ENCODE data around the gene TNFSF13.
A peak's percentile ranks its signal among the peaks of the same experiment; 100 is the strongest.

Gene TNFSF13

GRCh38 chr17:7548585-7549400 is 9.8 kb upstream of the TNFSF13 start, which contains the start of gene TNFSF12:
Gene TNFSF12 (plus strand): TSS chr17:7549058. CDS start chr17:7549154, 96 bp downstream.
- H3K36me3 ChIP-seq (ENCODE audit: control insufficient read depth, insufficient read depth, low read length), result no peaks in the 10 kb centered on the region
- no peak within 1 kb of the TSS for H2BK15ac ChIP-seq (replicated peaks; ENCODE audit: low read depth)
- no peak within 1 kb of the TSS for H4K5ac ChIP-seq (ENCODE audit: low read length)
- H3K56ac ChIP-seq (ENCODE audit: low read length), result peak within 1 kb of the TSS; percentile 95
- H3K79me1 ChIP-seq (ENCODE audit: low read length), result no peaks in the 10 kb centered on the region
- H3K4me2 ChIP-seq (ENCODE audit: low read length), result peak within 1 kb of the TSS; percentile 95
- H3K27me3 ChIP-seq (ENCODE audit: insufficient read depth, low read length, poor library complexity), result no peaks in the 10 kb centered on the region
- no peak within 1 kb of the TSS for H2BK5ac ChIP-seq (ENCODE audit: low read length)
- H2BK120ac ChIP-seq (ENCODE audit: low read depth, low read length), result no peak within 1 kb of the TSS
- no peak within 1 kb of the TSS for H2AK5ac ChIP-seq (ENCODE audit: low read length)
- WGBS (ENCODE audit: extremely low coverage, insufficient coverage, low lambda C conversion rate), result no CpG with 5 or more reads among the region's 65 CpGs
- peak; percentile 44 for DNase-seq
- H4K8ac ChIP-seq (ENCODE audit: low read depth, low read length), result no peak within 1 kb of the TSS
- peak within 1 kb of the TSS; percentile 80 for H3K23ac ChIP-seq (ENCODE audit: low read length)
- no peaks in the 10 kb centered on the region for H3K4me1 ChIP-seq (ENCODE audit: control insufficient read depth, low read depth, low read length)
- no peaks in the 10 kb centered on the region for H3K79me2 ChIP-seq (ENCODE audit: control insufficient read depth, insufficient read depth, low read length)
- no peak within 1 kb of the TSS for H3K4ac ChIP-seq (ENCODE audit: low read depth, low read length)
- H3K4me3 ChIP-seq (ENCODE audit: low read length), result peak within 1 kb of the TSS; percentile 61
- no peak within 1 kb of the TSS for H3K27ac ChIP-seq (ENCODE audit: low read depth, low read length)
- peak within 1 kb of the TSS; percentile 85 for H3K9ac ChIP-seq (ENCODE audit: low read length)
- H3K18ac ChIP-seq (ENCODE audit: low read length), result peak within 1 kb of the TSS; percentile 12

- no peak overlapping the region for H3K4ac ChIP-seq (ENCODE audit: low read depth, low read length)
- no peak overlapping the region for H3K27ac ChIP-seq (ENCODE audit: low read depth, low read length)
- H2BK120ac ChIP-seq (ENCODE audit: low read depth, low read length), result no peak overlapping the region
- H2AK5ac ChIP-seq (ENCODE audit: low read length), result no peak overlapping the region
- no peak overlapping the region for H3K18ac ChIP-seq (ENCODE audit: low read length)
- H4K8ac ChIP-seq (ENCODE audit: low read depth, low read length), result no peak overlapping the region
- H2BK15ac ChIP-seq (replicated peaks; ENCODE audit: low read depth), result no peak overlapping the region
- no peak overlapping the region for H2BK5ac ChIP-seq (ENCODE audit: low read length)
- H3K27me3 ChIP-seq (ENCODE audit: insufficient read depth, low read length, poor library complexity), result no peaks in the 10 kb centered on the region
- DNase-seq, result no peak
- no peaks in the 10 kb centered on the region for H3K4me1 ChIP-seq (ENCODE audit: control insufficient read depth, low read depth, low read length)
- H3K56ac ChIP-seq (ENCODE audit: low read length), result peak overlapping the region; percentile 95
- no peaks in the 10 kb centered on the region for H3K79me2 ChIP-seq (ENCODE audit: control insufficient read depth, insufficient read depth, low read length)
- no peak overlapping the region for H3K23ac ChIP-seq (ENCODE audit: low read length)
- no peak overlapping the region for H3K4me3 ChIP-seq (ENCODE audit: low read length)
- WGBS (ENCODE audit: extremely low coverage, insufficient coverage, low lambda C conversion rate), result no CpG with 5 or more reads among the region's 20 CpGs
- H3K9ac ChIP-seq (ENCODE audit: low read length), result peak overlapping the region; percentile 51
- no peak overlapping the region for H4K5ac ChIP-seq (ENCODE audit: low read length)
- H3K4me2 ChIP-seq (ENCODE audit: low read length), result no peak overlapping the region
- no peaks in the 10 kb centered on the region for H3K36me3 ChIP-seq (ENCODE audit: control insufficient read depth, insufficient read depth, low read length)
- no peaks in the 10 kb centered on the region for H3K79me1 ChIP-seq (ENCODE audit: low read length)
Measured at GRCh38 chr17:7549401-7550055, 9.0 kb upstream of the TNFSF13 start.

- Histone ChIP-seq H3K36me3 (ENCODE audit: control insufficient read depth, insufficient read depth, low read length) (no peaks in the 10 kb centered on the region), H3K79me1 (ENCODE audit: low read length) (no peaks in the 10 kb centered on the region), H3K4me1 (ENCODE audit: control insufficient read depth, low read depth, low read length) (no peaks in the 10 kb centered on the region), H4K8ac (ENCODE audit: low read depth, low read length) (no peak overlapping the region), H2BK15ac (replicated peaks; ENCODE audit: low read depth) (no peak overlapping the region), H2BK120ac (ENCODE audit: low read depth, low read length) (no peak overlapping the region), H3K4me2 (ENCODE audit: low read length) (no peak overlapping the region), H3K27ac (ENCODE audit: low read depth, low read length) (no peak overlapping the region), H2AK5ac (ENCODE audit: low read length) (no peak overlapping the region), H3K79me2 (ENCODE audit: control insufficient read depth, insufficient read depth, low read length) (no peaks in the 10 kb centered on the region), H4K5ac (ENCODE audit: low read length) (no peak overlapping the region), H3K27me3 (ENCODE audit: insufficient read depth, low read length, poor library complexity) (no peaks in the 10 kb centered on the region), H3K23ac (ENCODE audit: low read length) (no peak overlapping the region), H2BK5ac (ENCODE audit: low read length) (no peak overlapping the region), H3K18ac (ENCODE audit: low read length) (no peak overlapping the region), H3K56ac (ENCODE audit: low read length) (no peak overlapping the region), H3K4me3 (ENCODE audit: low read length) (no peak overlapping the region), H3K9ac (ENCODE audit: low read length) (no peak overlapping the region), H3K4ac (ENCODE audit: low read depth, low read length) (no peak overlapping the region)
- no CpG with 5 or more reads among the region's 6 CpGs for whole genome bisulfite sequencing (ENCODE audit: extremely low coverage, insufficient coverage, low lambda C conversion rate)
- no peak for DNase-seq
Measured at GRCh38 chr17:7550344-7550743, 8.2 kb upstream of the TNFSF13 start.

- no CpG with 5 or more reads among the region's 4 CpGs for WGBS (ENCODE audit: extremely low coverage, insufficient coverage, low lambda C conversion rate)
Measured at GRCh38 chr17:7551396-7551795, 7.2 kb upstream of the TNFSF13 start.

GRCh38 chr17:7552621-7553051 is 5.9 kb upstream of the TNFSF13 start:
- H3K79me2 ChIP-seq (ENCODE audit: control insufficient read depth, insufficient read depth, low read length), result no peaks in the 10 kb centered on the region
- no peak for DNase-seq
- no peaks in the 10 kb centered on the region for H3K79me1 ChIP-seq (ENCODE audit: low read length)
- no peak overlapping the region for H2BK15ac ChIP-seq (replicated peaks; ENCODE audit: low read depth)
- no peaks in the 10 kb centered on the region for H3K36me3 ChIP-seq (ENCODE audit: control insufficient read depth, insufficient read depth, low read length)
- H2BK120ac ChIP-seq (ENCODE audit: low read depth, low read length), result no peak overlapping the region
- no peak overlapping the region for H3K4me2 ChIP-seq (ENCODE audit: low read length)
- H3K4ac ChIP-seq (ENCODE audit: low read depth, low read length), result no peak overlapping the region
- H4K8ac ChIP-seq (ENCODE audit: low read depth, low read length), result no peak overlapping the region
- no peaks in the 10 kb centered on the region for H3K27me3 ChIP-seq (ENCODE audit: insufficient read depth, low read length, poor library complexity)
- no peak overlapping the region for H3K18ac ChIP-seq (ENCODE audit: low read length)
- H4K5ac ChIP-seq (ENCODE audit: low read length), result no peak overlapping the region
- no peaks in the 10 kb centered on the region for H3K4me1 ChIP-seq (ENCODE audit: control insufficient read depth, low read depth, low read length)
- no peak overlapping the region for H3K56ac ChIP-seq (ENCODE audit: low read length)
- H3K4me3 ChIP-seq (ENCODE audit: low read length), result no peak overlapping the region
- no peak overlapping the region for H3K23ac ChIP-seq (ENCODE audit: low read length)
- no peak overlapping the region for H2BK5ac ChIP-seq (ENCODE audit: low read length)
- H3K9ac ChIP-seq (ENCODE audit: low read length), result no peak overlapping the region
- no CpG with 5 or more reads among the region's 6 CpGs for WGBS (ENCODE audit: extremely low coverage, insufficient coverage, low lambda C conversion rate)
- no peak overlapping the region for H3K27ac ChIP-seq (ENCODE audit: low read depth, low read length)
- H2AK5ac ChIP-seq (ENCODE audit: low read length), result no peak overlapping the region

More at GRCh38 chr17:7551396-7551795, 7.2 kb upstream of the TNFSF13 start:
- H3K23ac ChIP-seq (ENCODE audit: low read length), result no peak overlapping the region
- H3K79me2 ChIP-seq (ENCODE audit: control insufficient read depth, insufficient read depth, low read length), result no peaks in the 10 kb centered on the region
- no peaks in the 10 kb centered on the region for H3K4me1 ChIP-seq (ENCODE audit: control insufficient read depth, low read depth, low read length)
- H3K4me3 ChIP-seq (ENCODE audit: low read length), result no peak overlapping the region
- no peaks in the 10 kb centered on the region for H3K79me1 ChIP-seq (ENCODE audit: low read length)
- no peak for DNase-seq
- no peak overlapping the region for H3K56ac ChIP-seq (ENCODE audit: low read length)
- H2BK15ac ChIP-seq (replicated peaks; ENCODE audit: low read depth), result no peak overlapping the region
- no peak overlapping the region for H3K4ac ChIP-seq (ENCODE audit: low read depth, low read length)
- no peak overlapping the region for H2BK5ac ChIP-seq (ENCODE audit: low read length)
- H2BK120ac ChIP-seq (ENCODE audit: low read depth, low read length), result no peak overlapping the region
- H2AK5ac ChIP-seq (ENCODE audit: low read length), result no peak overlapping the region
- no peak overlapping the region for H4K8ac ChIP-seq (ENCODE audit: low read depth, low read length)
- H3K9ac ChIP-seq (ENCODE audit: low read length), result no peak overlapping the region
- H3K18ac ChIP-seq (ENCODE audit: low read length), result no peak overlapping the region
- H4K5ac ChIP-seq (ENCODE audit: low read length), result no peak overlapping the region
- no peak overlapping the region for H3K27ac ChIP-seq (ENCODE audit: low read depth, low read length)
- no peak overlapping the region for H3K4me2 ChIP-seq (ENCODE audit: low read length)
- no peaks in the 10 kb centered on the region for H3K36me3 ChIP-seq (ENCODE audit: control insufficient read depth, insufficient read depth, low read length)
- no peaks in the 10 kb centered on the region for H3K27me3 ChIP-seq (ENCODE audit: insufficient read depth, low read length, poor library complexity)
